RWPE1 (cell line): ENCODE measurements around the gene XYLB.
"Not testable (repeated sequence)": the region's sequence is repeated elsewhere in the genome, so short reads cannot be mapped to it uniquely, and the experiment has no call there.

Source experiments
- CTCF ChIA-PET: fragments of 350-600 bp; sonication (Branson Sonifier 250); formaldehyde crosslinking; extraction: SDS; loops from one replicate; lab custom pipeline; 2021; lab: Yijun Ruan, JAX
- POLR2A ChIA-PET: fragments of 400-600 bp; formaldehyde crosslinking; extraction: SDS; loops from one replicate; lab custom pipeline; 2020; ENCODE audit warnings: antibody characterized with exemption; ENCODE audit not compliant: low non-redundant PET; lab: Yijun Ruan, JAX
- DNase-seq: peaks from one replicate; pipeline ENCODE4 v3.0.0; 2012; ENCODE audit warnings: low spot score
- H3K27ac ChIP-seq: fragments of 450-650 bp; 2 replicates; pipeline ENCODE4 v1.5.1; 2017
- TF ChIP-seq, protein P1 (sequence below): fragments of 450-650 bp; conservative IDR thresholded peaks from 2 replicates; pipeline ENCODE4 v1.5.1; 2017; ENCODE audit warnings: low read depth, mild to moderate bottlenecking

Gene XYLB

GRCh38 chr3:38404286-38404685 is 57.7 kb downstream of the XYLB start:
- CTCF ChIA-PET: interaction anchor here (1.2 kb wide), 1 partner anchor 75 kb away, joined by 5 read pairs; no protein-coding TSS in a partner anchor
- POLR2A ChIA-PET: no interaction called here
- no peak for DNase-seq
- H3K27ac ChIP-seq: no peak overlapping the region
- TF ChIP-seq, protein P1, sequence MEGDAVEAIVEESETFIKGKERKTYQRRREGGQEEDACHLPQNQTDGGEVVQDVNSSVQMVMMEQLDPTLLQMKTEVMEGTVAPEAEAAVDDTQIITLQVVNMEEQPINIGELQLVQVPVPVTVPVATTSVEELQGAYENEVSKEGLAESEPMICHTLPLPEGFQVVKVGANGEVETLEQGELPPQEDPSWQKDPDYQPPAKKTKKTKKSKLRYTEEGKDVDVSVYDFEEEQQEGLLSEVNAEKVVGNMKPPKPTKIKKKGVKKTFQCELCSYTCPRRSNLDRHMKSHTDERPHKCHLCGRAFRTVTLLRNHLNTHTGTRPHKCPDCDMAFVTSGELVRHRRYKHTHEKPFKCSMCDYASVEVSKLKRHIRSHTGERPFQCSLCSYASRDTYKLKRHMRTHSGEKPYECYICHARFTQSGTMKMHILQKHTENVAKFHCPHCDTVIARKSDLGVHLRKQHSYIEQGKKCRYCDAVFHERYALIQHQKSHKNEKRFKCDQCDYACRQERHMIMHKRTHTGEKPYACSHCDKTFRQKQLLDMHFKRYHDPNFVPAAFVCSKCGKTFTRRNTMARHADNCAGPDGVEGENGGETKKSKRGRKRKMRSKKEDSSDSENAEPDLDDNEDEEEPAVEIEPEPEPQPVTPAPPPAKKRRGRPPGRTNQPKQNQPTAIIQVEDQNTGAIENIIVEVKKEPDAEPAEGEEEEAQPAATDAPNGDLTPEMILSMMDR: no peak

- TF ChIP-seq, protein P1: no peak
- ChIA-PET POLR2A (no interaction called here), CTCF (no interaction called here)
- no peak for DNase-seq
- no peak overlapping the region for H3K27ac ChIP-seq
Measured at GRCh38 chr3:38411591-38411990, 65.0 kb downstream of the XYLB start.

GRCh38 chr3:38420758-38421157 is 74.2 kb downstream of the XYLB start:
- H3K27ac ChIP-seq, CTCF ChIA-PET, POLR2A ChIA-PET: not testable (repeated sequence)

GRCh38 chr3:38421679-38422336 is 75.2 kb downstream of the XYLB start:
- no peak overlapping the region for H3K27ac ChIP-seq
- DNase-seq: no peak
- ChIA-PET POLR2A (no interaction called here), CTCF (no interaction called here)
- TF ChIP-seq, protein P1: no peak

More at GRCh38 chr3:38420758-38421157, 74.2 kb downstream of the XYLB start:
- DNase-seq: not testable (repeated sequence)

- CTCF ChIA-PET, POLR2A ChIA-PET, DNase-seq, H3K27ac ChIP-seq: not testable (repeated sequence)
Measured at GRCh38 chr3:38426798-38427426, 80.3 kb downstream of the XYLB start.

DNA sequence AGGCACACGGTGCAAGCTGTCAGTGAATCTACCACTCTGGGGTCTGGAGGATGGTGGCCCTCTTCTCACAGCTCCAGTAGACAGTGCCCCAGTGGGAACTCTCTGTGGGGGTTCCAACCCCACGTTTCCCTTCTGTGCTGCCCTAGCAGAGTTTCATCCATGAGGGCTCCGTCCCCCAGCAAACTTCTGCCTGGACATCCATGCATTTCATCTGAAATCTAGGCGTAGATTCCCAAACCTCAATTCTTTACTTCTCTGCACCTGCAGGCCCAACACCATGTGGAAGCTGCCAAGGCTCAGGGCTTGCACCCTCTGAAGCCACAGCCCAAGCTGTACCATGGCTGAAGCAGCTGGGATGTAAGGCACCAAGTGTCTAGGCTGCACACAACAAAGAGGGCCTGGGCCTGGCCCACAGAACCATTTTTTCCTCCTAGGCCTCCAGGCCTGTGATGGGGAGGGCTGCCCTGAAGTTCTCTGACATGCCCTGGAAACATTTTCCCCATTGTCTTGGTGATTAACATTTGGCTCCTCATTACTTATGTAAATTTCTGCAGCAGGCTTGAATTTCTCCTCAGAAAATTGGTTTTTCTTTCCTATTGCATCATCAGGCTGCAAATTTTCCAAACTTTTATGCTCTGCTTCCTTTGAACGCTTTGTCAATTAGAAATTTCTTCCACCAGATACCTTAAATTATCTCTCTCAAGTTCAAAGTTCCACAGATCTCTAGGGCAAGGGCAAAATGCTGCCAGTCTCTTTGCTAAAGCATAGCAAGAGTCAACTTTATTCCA is 86.5 kb downstream of the XYLB start:
- POLR2A ChIA-PET, H3K27ac ChIP-seq, CTCF ChIA-PET, DNase-seq: not testable (repeated sequence)

DNA sequence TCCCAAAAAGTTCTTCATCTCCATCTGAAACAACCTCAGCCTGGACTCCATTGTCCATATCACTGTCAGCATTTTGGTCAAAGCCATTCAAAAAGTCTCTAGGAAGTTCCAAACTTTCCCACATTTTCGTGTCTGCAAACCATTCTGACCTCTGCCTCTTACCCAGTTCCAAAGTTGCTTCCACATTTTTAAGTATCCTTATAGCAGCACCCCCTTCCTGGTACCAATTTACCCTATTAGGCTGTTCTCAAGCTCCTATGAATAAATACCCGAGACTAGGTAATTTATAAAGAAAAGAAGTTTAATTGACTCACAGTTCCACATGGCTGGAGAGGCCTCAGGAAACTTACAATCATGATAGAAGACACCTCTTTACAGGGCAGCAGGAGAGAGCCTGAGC is 87.1 kb downstream of the XYLB start:
- CTCF ChIA-PET, DNase-seq, H3K27ac ChIP-seq, POLR2A ChIA-PET: not testable (repeated sequence)

DNA sequence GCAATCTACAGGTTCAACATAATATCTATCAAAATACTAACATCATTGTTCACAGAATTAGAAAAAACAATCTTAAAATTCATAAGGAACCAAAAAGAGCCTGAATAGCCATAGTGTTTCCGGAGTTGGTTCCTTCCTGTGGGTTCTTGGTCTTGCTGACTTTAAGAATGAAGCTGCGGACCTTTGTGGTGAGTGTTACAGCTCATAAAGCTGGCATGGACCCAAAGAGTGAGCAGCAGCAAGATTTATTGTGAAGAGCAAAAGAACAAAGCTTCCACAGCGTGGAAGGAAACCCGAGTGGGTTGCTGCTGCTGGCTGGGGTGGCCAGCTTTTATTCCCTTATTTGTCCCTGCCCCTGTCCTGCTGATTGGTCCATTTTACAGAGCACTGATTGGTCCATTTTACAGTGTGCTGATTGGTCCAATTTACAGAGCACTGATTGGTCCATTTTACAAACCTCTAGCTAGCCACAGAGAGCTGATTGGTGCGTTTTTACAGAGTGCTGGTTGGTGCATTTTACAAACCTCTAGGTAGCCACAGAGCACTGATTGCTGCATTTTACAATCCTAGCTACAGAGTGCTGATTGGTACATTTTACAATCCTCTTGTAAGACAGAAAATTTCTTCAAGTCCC is 92.0 kb downstream of the XYLB start:
- POLR2A ChIA-PET, DNase-seq, H3K27ac ChIP-seq: not testable (repeated sequence)
- CTCF ChIA-PET: interaction anchor here (0.6 kb wide), 1 partner anchor 641 kb away, joined by 3 read pairs; no protein-coding TSS in a partner anchor

DNA sequence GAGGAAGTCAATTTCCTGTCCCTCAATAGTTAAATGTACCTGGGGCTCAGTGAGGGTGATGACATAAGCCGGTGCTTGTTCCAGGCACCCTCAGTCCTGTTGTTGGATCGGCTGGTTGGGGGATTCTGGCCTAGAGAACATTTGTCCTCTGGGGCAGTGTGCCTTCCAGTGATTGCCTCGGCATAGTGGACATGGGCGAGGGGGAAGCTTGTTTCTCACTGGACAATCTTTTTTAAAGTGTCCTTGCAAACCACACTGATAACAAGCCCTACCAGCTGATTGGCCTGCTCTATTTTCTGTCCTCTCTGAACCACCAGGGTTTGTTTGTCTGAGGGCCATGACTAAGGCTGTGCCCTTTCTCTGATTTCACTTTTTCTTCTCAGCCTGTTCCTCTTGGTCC is 96.6 kb downstream of the XYLB start:
- DNase-seq, H3K27ac ChIP-seq, CTCF ChIA-PET, POLR2A ChIA-PET: not testable (repeated sequence)
